Measurements from ENCODE around the gene ATP6V0B. TPM values are rescaled to one million over a fixed set of nuclear protein-coding genes. Genes with fewer than 3 reads are reported as not detected.

The ATP6V0B gene
- total and polyA plus RNA-seq, 9 of the 15 experiments (the other 6 are each of a cell fraction or from before 2014, with no cell fraction given) = 137 to 328 (median 220) TPM

DNA sequence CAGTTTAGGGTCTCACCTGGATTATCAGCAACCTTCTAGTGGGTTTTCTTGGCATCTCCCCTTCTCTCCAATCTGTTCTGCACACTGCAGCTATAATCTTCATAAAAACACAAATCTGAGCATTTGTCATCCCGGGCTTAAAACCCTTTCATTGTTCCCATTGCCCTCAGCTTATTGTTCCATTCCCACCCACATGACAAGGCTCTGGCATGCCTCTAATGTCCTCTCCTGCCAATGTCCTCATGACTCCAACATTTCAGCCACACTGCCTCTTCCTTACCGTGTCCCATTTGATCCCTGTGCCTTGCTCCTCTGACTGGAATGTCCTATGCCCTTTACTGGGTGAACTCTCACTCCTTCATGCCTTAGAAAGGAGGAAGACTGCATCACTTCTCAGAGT, 12.4 kb upstream of the ATP6V0B start:
- Histone ChIP-seq H4K20me1 (replicated peaks; ENCODE audit: control insufficient read depth, insufficient read depth, low read length) (peaks cover 9% of the 10 kb centered on the region; the same call in 1 of the 2 replicates), H3K4me3 (no peak overlapping the region), H3K4me2 (ENCODE audit: insufficient read depth, low read length) (no peak overlapping the region), H3K36me3 (ENCODE audit: control insufficient read depth, insufficient read depth, low read length) (peaks cover 66% of the 10 kb centered on the region), H3K9ac (ENCODE audit: insufficient read depth in 1 of 2, low read depth in 2 of 2, low read length in 2 of 2) (no peak overlapping the region), H3K9me3 (replicated peaks; ENCODE audit: control insufficient read depth, insufficient read depth, low read depth, low read length) (no peaks in the 10 kb centered on the region), H2AFZ (ENCODE audit: low read depth, low read length) (no peak overlapping the region), H3K27ac (ENCODE audit: extremely low read depth, low read depth, low read length) (no peak overlapping the region), H3K4me1 (replicated peaks in 1 of 2; ENCODE audit: control insufficient read depth in 2 of 2, insufficient read depth in 2 of 2, low read length in 2 of 2) (peaks cover 16 to 18% of the 10 kb centered on the region in 2 experiments; a peak in 4 of 5 replicates), H3K79me2 (ENCODE audit: control insufficient read depth, insufficient read depth, low read length) (no peaks in the 10 kb centered on the region), H3K9me1 (ENCODE audit: control insufficient read depth, insufficient read depth, low read length) (no peaks in the 10 kb centered on the region), H3K27me3 (ENCODE audit: control insufficient read depth in 2 of 2, insufficient read depth in 2 of 2, low read length in 2 of 2) (no peaks in the 10 kb centered on the region)
- ATAC-seq (no peak), DNase-seq (ENCODE audit: extremely low read depth in 1 of 4, low spot score in 3 of 4) (no peak), FAIRE-seq (no peak)
- TF ChIP-seq ARID2 (IDR thresholded peaks at IDR 0.05) (no peak), ARHGAP35 (IDR thresholded peaks at IDR 0.05; ENCODE audit: partially characterized antibody) (no peak), HDAC1 (IDR thresholded peaks at IDR 0.05) (no peak), PHTF2 (CRISPR knock-in tag; IDR thresholded peaks at IDR 0.05) (no peak), FOXP1 (CRISPR knock-in tag; IDR thresholded peaks at IDR 0.05) (no peak), BRD4 (IDR thresholded peaks at IDR 0.05) (no peak), STAT5A (IDR thresholded peaks at IDR 0.05; ENCODE audit: borderline replicate concordance, low read length) (no peak), ZNF282 (CRISPR knock-in tag; IDR thresholded peaks at IDR 0.05) (no peak), ZNF668 (CRISPR knock-in tag; IDR thresholded peaks at IDR 0.05) (no peak), ZNF586 (CRISPR knock-in tag; conservative IDR thresholded peaks at IDR 0.05) (no peak)
- TF ChIP-seq, protein P1, sequence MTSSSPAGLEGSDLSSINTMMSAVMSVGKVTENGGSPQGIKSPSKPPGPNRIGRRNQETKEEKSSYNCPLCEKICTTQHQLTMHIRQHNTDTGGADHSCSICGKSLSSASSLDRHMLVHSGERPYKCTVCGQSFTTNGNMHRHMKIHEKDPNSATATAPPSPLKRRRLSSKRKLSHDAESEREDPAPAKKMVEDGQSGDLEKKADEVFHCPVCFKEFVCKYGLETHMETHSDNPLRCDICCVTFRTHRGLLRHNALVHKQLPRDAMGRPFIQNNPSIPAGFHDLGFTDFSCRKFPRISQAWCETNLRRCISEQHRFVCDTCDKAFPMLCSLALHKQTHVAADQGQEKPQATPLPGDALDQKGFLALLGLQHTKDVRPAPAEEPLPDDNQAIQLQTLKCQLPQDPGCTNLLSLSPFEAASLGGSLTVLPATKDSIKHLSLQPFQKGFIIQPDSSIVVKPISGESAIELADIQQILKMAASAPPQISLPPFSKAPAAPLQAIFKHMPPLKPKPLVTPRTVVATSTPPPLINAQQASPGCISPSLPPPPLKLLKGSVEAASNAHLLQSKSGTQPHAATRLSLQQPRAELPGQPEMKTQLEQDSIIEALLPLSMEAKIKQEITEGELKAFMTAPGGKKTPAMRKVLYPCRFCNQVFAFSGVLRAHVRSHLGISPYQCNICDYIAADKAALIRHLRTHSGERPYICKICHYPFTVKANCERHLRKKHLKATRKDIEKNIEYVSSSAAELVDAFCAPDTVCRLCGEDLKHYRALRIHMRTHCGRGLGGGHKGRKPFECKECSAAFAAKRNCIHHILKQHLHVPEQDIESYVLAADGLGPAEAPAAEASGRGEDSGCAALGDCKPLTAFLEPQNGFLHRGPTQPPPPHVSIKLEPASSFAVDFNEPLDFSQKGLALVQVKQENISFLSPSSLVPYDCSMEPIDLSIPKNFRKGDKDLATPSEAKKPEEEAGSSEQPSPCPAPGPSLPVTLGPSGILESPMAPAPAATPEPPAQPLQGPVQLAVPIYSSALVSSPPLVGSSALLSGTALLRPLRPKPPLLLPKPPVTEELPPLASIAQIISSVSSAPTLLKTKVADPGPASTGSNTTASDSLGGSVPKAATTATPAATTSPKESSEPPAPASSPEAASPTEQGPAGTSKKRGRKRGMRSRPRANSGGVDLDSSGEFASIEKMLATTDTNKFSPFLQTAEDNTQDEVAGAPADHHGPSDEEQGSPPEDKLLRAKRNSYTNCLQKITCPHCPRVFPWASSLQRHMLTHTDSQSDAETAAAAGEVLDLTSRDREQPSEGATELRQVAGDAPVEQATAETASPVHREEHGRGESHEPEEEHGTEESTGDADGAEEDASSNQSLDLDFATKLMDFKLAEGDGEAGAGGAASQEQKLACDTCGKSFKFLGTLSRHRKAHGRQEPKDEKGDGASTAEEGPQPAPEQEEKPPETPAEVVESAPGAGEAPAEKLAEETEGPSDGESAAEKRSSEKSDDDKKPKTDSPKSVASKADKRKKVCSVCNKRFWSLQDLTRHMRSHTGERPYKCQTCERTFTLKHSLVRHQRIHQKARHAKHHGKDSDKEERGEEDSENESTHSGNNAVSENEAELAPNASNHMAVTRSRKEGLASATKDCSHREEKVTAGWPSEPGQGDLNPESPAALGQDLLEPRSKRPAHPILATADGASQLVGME (CRISPR knock-in tag; IDR thresholded peaks at IDR 0.05) = no peak
- CTCF ChIA-PET (ENCODE audit: low intra/inter-chr PET ratio) = no interaction called here
- WGBS (ENCODE audit: insufficient coverage, low coverage, missing lambda C conversion rate) = 46% methylated on average over 2 of the region's 2 CpGs
- POLR2A ChIA-PET = interaction anchor here (0.6 to 1.4 kb wide), 3 partner anchors 8 to 77 kb away, joined by 3 to 7 read pairs (median 4); no protein-coding TSS in a partner anchor
- intact Hi-C loops (cut with micrococcal nuclease) (no loop called here), in situ Hi-C loops (cut with MboI) (no loop called here)
- no TSS peak for BruUV-seq (replicated peaks)

Measured in K562 (cell line).